SU-DHL-6 (cell line): ENCODE results near the gene PDE2A.

Experiments
- CTCF ChIP-seq: fragments of 200-600 bp; sonication (generic); IDR thresholded peaks from one replicate; pipeline ENCODE4 v1.5.1; 2017; ENCODE audit warnings: antibody characterized with exemption, mild to moderate bottlenecking, low read length, moderate library complexity; ENCODE audit not compliant: insufficient read depth, poor library complexity, severe bottlenecking
- EZH2phosphoT487 ChIP-seq: fragments of 200-600 bp; sonication (generic), shearing (Covaris generic); conservative IDR thresholded peaks from 2 replicates; pipeline ENCODE4 v1.6.1; 2018; ENCODE audit warnings: mild to moderate bottlenecking, antibody characterized with exemption, low read length, moderate library complexity, mixed read lengths

GRCh38 chr11:72597721-72598120 is 76.5 kb downstream of the PDE2A start:
- TF ChIP-seq CTCF, result no peak
- no peak for TF ChIP-seq EZH2phosphoT487
